Natural killer cell (primary cell): ENCODE measurements around the gene PDCD10. TPM values are rescaled to one million over a fixed set of nuclear protein-coding genes. Genes with fewer than 3 reads are reported as not detected.

Experiments
- ATAC-seq, 3 donors: fragments of 150-1000 bp in 2 of 3; fragments of 200-7000 bp in 1 of 3; cut with Tn5 transposase; 1 replicate in 1 of 3; 2 replicates in 2 of 3; pipeline ENCODE4 v1.10.0; 2021; ENCODE audit warnings: mild to moderate bottlenecking in 2 of 3, moderate library complexity in 2 of 3
- DNase-seq, 2 donors: peaks; one replicate each; pipeline versions ENCODE4 v3.0.0 to v3.0.0-alpha.2; 2013 to 2021; ENCODE audit warnings: mixed read lengths in 1 of 2
- H3K27ac ChIP-seq: one replicate; pipeline ENCODE4 v1.5.1; 2013; ENCODE audit warnings: mild to moderate bottlenecking, low read length
- H3K27me3 ChIP-seq: one replicate; pipeline ENCODE4 v1.6.1; 2013; ENCODE audit warnings: low read length; ENCODE audit not compliant: control insufficient read depth, insufficient read depth
- H3K36me3 ChIP-seq: one replicate; pipeline ENCODE4 v1.6.1; 2013; ENCODE audit warnings: low read length; ENCODE audit not compliant: control insufficient read depth, insufficient read depth
- H3K4me1 ChIP-seq: one replicate; pipeline ENCODE4 v1.6.1; 2013; ENCODE audit warnings: low read length; ENCODE audit not compliant: control insufficient read depth, insufficient read depth
- H3K4me3 ChIP-seq: one replicate; pipeline ENCODE4 v1.5.1; 2013; ENCODE audit warnings: low read length
- H3K9me3 ChIP-seq: one replicate; pipeline ENCODE4 v1.6.1; 2013; ENCODE audit warnings: low read length; ENCODE audit not compliant: control insufficient read depth, insufficient read depth
- H3K27ac Mint-ChIP-seq, 2 donors: one replicate each; pipeline ENCODE4 v1.8.0; 2022; ENCODE audit warnings: mild to moderate bottlenecking in 2 of 2, mixed read lengths in 2 of 2, moderate library complexity in 1 of 2
- H3K27me3 Mint-ChIP-seq, 2 donors: one replicate each; pipeline ENCODE4 v1.8.0; 2022; ENCODE audit warnings: low read depth in 2 of 2, mixed read lengths in 2 of 2
- H3K36me3 Mint-ChIP-seq: one replicate; pipeline ENCODE4 v1.8.0; 2022; ENCODE audit warnings: mixed read lengths
- H3K4me1 Mint-ChIP-seq, 2 donors: one replicate each; pipeline ENCODE4 v1.8.0; 2022; ENCODE audit warnings: mixed read lengths in 2 of 2
- H3K4me3 Mint-ChIP-seq: one replicate; pipeline ENCODE4 v1.8.0; 2022; ENCODE audit warnings: mild to moderate bottlenecking, moderate library complexity, mixed read lengths
- H3K9me3 Mint-ChIP-seq, 2 donors: one replicate each; pipeline ENCODE4 v1.8.0; 2022; ENCODE audit warnings: mixed read lengths in 2 of 2
- CTCF ChIP-seq: fragments of 200-600 bp; IDR thresholded peaks from one replicate; pipeline ENCODE4 v1.8.0; 2022; ENCODE audit warnings: antibody characterized with exemption
- WGBS: methylation state at CpG from one replicate; pipeline ENCODE4 v1.1.7; 2013; ENCODE audit warnings: missing lambda C conversion rate; ENCODE audit not compliant: insufficient coverage; 5-methylcytosine and 5-hydroxymethylcytosine counted together
- intact Hi-C: fragments of 100-400 bp; cut with micrococcal nuclease; formaldehyde crosslinking; loops from one replicate; pipeline ENCODE4 v1.14.2; 2022
- total RNA-seq, 4 donors: library from RNA; stranded (reverse); fragments of 120-200 nt in 1 of 4; gene quantifications; one replicate each; pipeline versions ENCODE4 v1.2.3 to v1.2.4, GENCODE V29; 2013 to 2022

The PDCD10 gene
- total RNA-seq, 3 donors from 2014 or later (not counting 1 experiment from before 2014, with no cell fraction given): 50.6 to 58.3 (median 50.8) TPM

- Mint-ChIP-seq H3K27me3 (no peaks in the 10 kb centered on the region), H3K27ac (peak overlapping the region; percentile 36 to 59), H3K36me3 (peaks cover under 1% of the 10 kb centered on the region), H3K4me3 (no peak overlapping the region), H3K4me1 (peaks cover 56 to 72% of the 10 kb centered on the region in 2 donors), H3K9me3 (no peaks in the 10 kb centered on the region)
- H3K4me1 ChIP-seq: no peaks in the 10 kb centered on the region
- no peak overlapping the region for H3K4me3 ChIP-seq
- WGBS: 79% methylated on average over 3 of the region's 3 CpGs
- ATAC-seq (no peak), DNase-seq (no peak)
- no peak for TF ChIP-seq CTCF
- intact Hi-C loops: loop anchor here (2.0 kb wide), 1 partner anchor 15 kb away; no protein-coding TSS in a partner anchor
- no peak overlapping the region for H3K27ac ChIP-seq
- no peaks in the 10 kb centered on the region for H3K9me3 ChIP-seq
- H3K36me3 ChIP-seq: peaks cover 11% of the 10 kb centered on the region
- H3K27me3 ChIP-seq: no peaks in the 10 kb centered on the region
These were observed 10.8 kb downstream of the PDCD10 start for GRCh38 chr3:167723872-167724271.

GRCh38 chr3:167723025-167723512, 11.6 kb downstream of the PDCD10 start:
- WGBS: 97% methylated on average over 4 of the region's 4 CpGs
- peaks cover 48 to 66% of the 10 kb centered on the region in 2 donors for H3K4me1 Mint-ChIP-seq

GRCh38 chr3:167718582-167718981, 16.1 kb downstream of the PDCD10 start:
- TF ChIP-seq CTCF: no peak
- Histone ChIP-seq H3K4me3 (no peak overlapping the region), H3K36me3 (peaks cover 32% of the 10 kb centered on the region), H3K9me3 (no peaks in the 10 kb centered on the region), H3K27ac (no peak overlapping the region), H3K4me1 (no peaks in the 10 kb centered on the region), H3K27me3 (no peaks in the 10 kb centered on the region)
- H3K27me3 Mint-ChIP-seq: no peaks in the 10 kb centered on the region
- H3K36me3 Mint-ChIP-seq: peaks cover 13% of the 10 kb centered on the region
- H3K9me3 Mint-ChIP-seq: no peaks in the 10 kb centered on the region
- WGBS: 100% methylated on average over 1 of the region's 1 CpG
- peak overlapping the region; percentile 10 to 22 for H3K27ac Mint-ChIP-seq
- no peak for DNase-seq
- no peak for ATAC-seq
- intact Hi-C loops: no loop called here
- H3K4me1 Mint-ChIP-seq: peaks cover 49 to 64% of the 10 kb centered on the region in 2 donors
- H3K4me3 Mint-ChIP-seq: no peak overlapping the region

More at GRCh38 chr3:167723025-167723512, 11.6 kb downstream of the PDCD10 start:
- Histone ChIP-seq H3K36me3 (peaks cover 19% of the 10 kb centered on the region), H3K9me3 (no peaks in the 10 kb centered on the region), H3K27ac (no peak overlapping the region), H3K4me3 (no peak overlapping the region), H3K4me1 (no peaks in the 10 kb centered on the region), H3K27me3 (no peaks in the 10 kb centered on the region)
- DNase-seq: no peak
- Mint-ChIP-seq H3K9me3 (no peaks in the 10 kb centered on the region), H3K4me3 (no peak overlapping the region), H3K27ac (peak overlapping the region in 1 of 2 donors; percentile 24), H3K27me3 (no peaks in the 10 kb centered on the region), H3K36me3 (peaks cover 9% of the 10 kb centered on the region)
- no peak for TF ChIP-seq CTCF
- intact Hi-C loops: loop anchor here (2.0 kb wide), 1 partner anchor 14 kb away; no protein-coding TSS in a partner anchor
- ATAC-seq: no peak

- Histone ChIP-seq H3K4me1 (no peaks in the 10 kb centered on the region), H3K27me3 (no peaks in the 10 kb centered on the region), H3K4me3 (no peak overlapping the region), H3K27ac (no peak overlapping the region), H3K9me3 (no peaks in the 10 kb centered on the region), H3K36me3 (peaks cover 32% of the 10 kb centered on the region)
- Mint-ChIP-seq H3K27me3 (no peaks in the 10 kb centered on the region), H3K9me3 (no peaks in the 10 kb centered on the region), H3K4me3 (no peak overlapping the region), H3K36me3 (peaks cover 13% of the 10 kb centered on the region), H3K27ac (no peak overlapping the region), H3K4me1 (peaks cover 50 to 69% of the 10 kb centered on the region in 2 donors)
- no peak for TF ChIP-seq CTCF
- WGBS: 89% methylated on average over 1 of the region's 2 CpGs
- DNase-seq (no peak), ATAC-seq (no peak)
- intact Hi-C loops: no loop called here
These were observed 17.8 kb downstream of the PDCD10 start for GRCh38 chr3:167716920-167717319.
